NOMO-1 (cell line): ENCODE measurements around the gene TFIP11.
A peak's percentile ranks its signal among the peaks of the same experiment; 100 is the strongest.

Experiments used
- DNase-seq, 2 experiments: peaks; one replicate each; lab custom pipeline; 2025; ENCODE audit not compliant: unreplicated experiment in 2 of 2; lab: John Stamatoyannopoulos, UW

Gene TFIP11

GRCh38 chr22:26480611-26480932 is 31.7 kb downstream of the TFIP11 start:
- DNase-seq: no peak

GRCh38 chr22:26479792-26480610 is 32.3 kb downstream of the TFIP11 start:
- DNase-seq: peak; percentile 22 to 74

- DNase-seq: peak in 1 of 2 experiments; percentile 32
Observed at GRCh38 chr22:26479043-26479791, 33.1 kb downstream of the TFIP11 start.

GRCh38 chr22:26477341-26477731 is 34.9 kb downstream of the TFIP11 start:
- DNase-seq: no peak

GRCh38 chr22:26476705-26477340 is 35.5 kb downstream of the TFIP11 start:
- DNase-seq: peak; percentile 26 to 28

- DNase-seq: peak in 1 of 2 experiments; percentile 21
Observed at GRCh38 chr22:26474682-26475081, 37.6 kb downstream of the TFIP11 start.

- DNase-seq: no peak
Observed at GRCh38 chr22:26471522-26471921, 40.8 kb downstream of the TFIP11 start.

GRCh38 chr22:26470807-26471206 is 41.5 kb downstream of the TFIP11 start:
- DNase-seq: no peak

- DNase-seq: no peak
Observed at GRCh38 chr22:26466196-26466595, 46.1 kb downstream of the TFIP11 start.

GRCh38 chr22:26464312-26464711 is 48.0 kb downstream of the TFIP11 start:
- no peak for DNase-seq

GRCh38 chr22:26463688-26464087 is 48.6 kb downstream of the TFIP11 start:
- no peak for DNase-seq

- DNase-seq: no peak
Observed at GRCh38 chr22:26463101-26463661, 49.1 kb downstream of the TFIP11 start.

GRCh38 chr22:26462641-26463040 is 49.6 kb downstream of the TFIP11 start:
- DNase-seq: no peak

GRCh38 chr22:26462051-26462450 is 50.2 kb downstream of the TFIP11 start:
- no peak for DNase-seq

- no peak for DNase-seq
Observed at GRCh38 chr22:26461188-26461810, 51.0 kb downstream of the TFIP11 start.

- DNase-seq: no peak
Observed at GRCh38 chr22:26460202-26460601, 52.1 kb downstream of the TFIP11 start.

- no peak for DNase-seq
Observed at GRCh38 chr22:26457661-26458272, 54.5 kb downstream of the TFIP11 start.

- no peak for DNase-seq
Observed at GRCh38 chr22:26453812-26454500, 58.3 kb downstream of the TFIP11 start.

- DNase-seq: no peak
Observed at GRCh38 chr22:26453216-26453615, 59.1 kb downstream of the TFIP11 start.
